Brain microvascular endothelial cell (primary cell): ENCODE measurements around the gene SPSB1.
A peak's percentile ranks its signal among the peaks of the same experiment; 100 is the strongest.

Experiments
- DNase-seq: peaks from one replicate; pipeline ENCODE4 v3.0.0-alpha.2; 2020
- H3K27ac ChIP-seq: fragments of 250-450 bp; sonication (Bioruptor Pico); 2 replicates; pipeline ENCODE4 v1.5.1; 2020; ENCODE audit warnings: mild to moderate bottlenecking, moderate library complexity
- H3K27me3 ChIP-seq: fragments of 250-450 bp; sonication (Bioruptor Pico); replicated peaks from 2 replicates; pipeline ENCODE4 v1.5.1; 2020; ENCODE audit warnings: mild to moderate bottlenecking
- H3K36me3 ChIP-seq: fragments of 250-450 bp; sonication (Bioruptor Pico); replicated peaks from 2 replicates; pipeline ENCODE4 v1.5.1; 2020; ENCODE audit warnings: mild to moderate bottlenecking
- H3K4me3 ChIP-seq: 2 replicates; pipeline ENCODE4 v1.5.1; 2011; ENCODE audit warnings: low read depth, mild to moderate bottlenecking, control low read depth, low read length, moderate library complexity
- CTCF ChIP-seq: IDR thresholded peaks from 2 replicates; pipeline ENCODE4 v1.5.1; 2011; ENCODE audit warnings: low read depth, mild to moderate bottlenecking, moderate library complexity, low read length, control low read depth, inconsistent platforms; ENCODE audit errors: missing control alignments
- in situ Hi-C: cut with HindIII; loops from 2 replicates; pipeline ENCODE4 v1.10.0; 2017; ENCODE audit warnings: low sequenced_read_pairs, low pct_ligation_motif_present

The SPSB1 gene

GRCh38 chr1:9321986-9322660, 29.4 kb downstream of the SPSB1 start:
- Histone ChIP-seq H3K27me3 (no peaks in the 10 kb centered on the region), H3K4me3 (no peak overlapping the region), H3K36me3 (peaks cover 6% of the 10 kb centered on the region), H3K27ac (no peak overlapping the region)
- in situ Hi-C loops: no loop called here
- no peak for DNase-seq
- no peak for TF ChIP-seq CTCF

- H3K36me3 ChIP-seq: peaks cover 6% of the 10 kb centered on the region
- in situ Hi-C loops: no loop called here
- DNase-seq: no peak
- no peaks in the 10 kb centered on the region for H3K27me3 ChIP-seq
- no peak overlapping the region for H3K27ac ChIP-seq
- TF ChIP-seq CTCF: no peak
- H3K4me3 ChIP-seq: no peak overlapping the region
These were observed 30.1 kb downstream of the SPSB1 start for GRCh38 chr1:9322661-9323244.

- Histone ChIP-seq H3K36me3 (peaks cover 2% of the 10 kb centered on the region), H3K27ac (no peak overlapping the region), H3K27me3 (no peaks in the 10 kb centered on the region), H3K4me3 (no peak overlapping the region)
- no peak for DNase-seq
- in situ Hi-C loops: no loop called here
- TF ChIP-seq CTCF: no peak
These were observed 31.8 kb downstream of the SPSB1 start for GRCh38 chr1:9324246-9325096.

- Histone ChIP-seq H3K27ac (no peak overlapping the region), H3K4me3 (no peak overlapping the region), H3K36me3 (peaks cover 2% of the 10 kb centered on the region), H3K27me3 (no peaks in the 10 kb centered on the region)
- peak; percentile 24 for DNase-seq
- no peak for TF ChIP-seq CTCF
- in situ Hi-C loops: no loop called here
These were observed 33.9 kb downstream of the SPSB1 start for GRCh38 chr1:9326596-9326995.

GRCh38 chr1:9328201-9328600, 35.5 kb downstream of the SPSB1 start:
- no peak overlapping the region for H3K4me3 ChIP-seq
- in situ Hi-C loops: no loop called here
- DNase-seq: no peak
- H3K36me3 ChIP-seq: peaks cover 2% of the 10 kb centered on the region
- H3K27me3 ChIP-seq: no peaks in the 10 kb centered on the region
- no peak for TF ChIP-seq CTCF
- no peak overlapping the region for H3K27ac ChIP-seq
